22Rv1 (cell line): ENCODE results near the gene CCDC187.

Experiments
- CTCF ChIP-seq: fragments of 450-650 bp; IDR thresholded peaks from 2 replicates; pipeline ENCODE4 v1.5.1; 2017; ENCODE audit warnings: mild to moderate bottlenecking
- ZFX ChIP-seq: fragments of 450-650 bp; IDR thresholded peaks from 2 replicates; pipeline ENCODE4 v1.6.1; 2017; ENCODE audit warnings: antibody characterized with exemption, borderline replicate concordance

DNA sequence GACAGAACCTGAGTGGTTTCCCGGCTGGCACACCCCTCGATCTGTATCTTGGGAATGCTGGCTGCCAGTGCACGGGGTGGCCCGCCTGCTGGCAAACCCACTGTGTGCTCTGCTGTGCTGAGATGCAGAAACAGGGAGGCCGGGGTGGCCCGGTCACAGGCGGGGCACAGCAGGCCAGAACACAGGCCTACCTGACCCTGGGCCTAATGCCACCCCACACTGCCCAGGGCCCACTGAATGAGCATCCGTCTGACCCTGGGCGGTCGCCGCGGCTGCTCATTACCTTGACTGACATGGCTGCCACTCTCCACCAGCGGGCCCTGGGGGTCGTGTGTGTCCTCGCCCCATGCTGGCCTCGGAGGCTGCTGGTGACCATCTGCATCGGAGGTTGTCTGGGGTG lies 44.1 kb downstream of the CCDC187 start:
- TF ChIP-seq CTCF: no peak
- TF ChIP-seq ZFX: no peak
